Kidney (tissue), 14 donors: ENCODE data around the gene TCHP. TPM values are rescaled to one million over a fixed set of nuclear protein-coding genes. Genes with fewer than 3 reads are reported as not detected.

Source experiments
- DNase-seq, 5 donors: peaks; one replicate each; pipeline ENCODE4 v3.0.0-alpha.2; 2013 to 2020
- FAIRE-seq: peaks from 2 replicates; lab custom pipeline; 2012; peaks lifted over from hg19 to GRCh38; lab: Jason Lieb, UNC
- H3K27ac ChIP-seq, 2 donors: one replicate each; pipeline ENCODE4 v1.7.0; 2013; ENCODE audit warnings: low read depth in 2 of 2, low read length in 2 of 2, inconsistent platforms in 1 of 2
- H3K27me3 ChIP-seq: one replicate; pipeline ENCODE4 v1.7.1; 2013; ENCODE audit warnings: low read length, inconsistent platforms; ENCODE audit not compliant: control insufficient read depth, insufficient read depth
- H3K36me3 ChIP-seq, 3 donors: one replicate each; pipeline versions ENCODE4 v1.7.0 to v1.7.1; 2013; ENCODE audit warnings: low read length in 3 of 3, control low read depth in 1 of 3, inconsistent platforms in 1 of 3; ENCODE audit not compliant: insufficient read depth in 3 of 3, control insufficient read depth in 2 of 3
- H3K4me1 ChIP-seq, 3 donors: one replicate each; pipeline versions ENCODE4 v1.7.0 to v1.7.1; 2013; ENCODE audit warnings: low read length in 3 of 3, inconsistent platforms in 1 of 3, low read depth in 1 of 3; ENCODE audit not compliant: control insufficient read depth in 2 of 3, insufficient read depth in 2 of 3
- H3K4me3 ChIP-seq, 3 donors: one replicate each; pipeline versions ENCODE4 v1.7.0 to v1.8.1; 2013; ENCODE audit warnings: low read length in 3 of 3, control low read depth in 1 of 3, inconsistent platforms in 1 of 3
- H3K9ac ChIP-seq, 3 donors: one replicate each; pipeline versions ENCODE4 v1.7.0 to v1.7.1; 2013; ENCODE audit warnings: low read length in 3 of 3, control low read depth in 1 of 3, inconsistent platforms in 1 of 3
- H3K9me3 ChIP-seq, 3 donors: one replicate each; pipeline versions ENCODE4 v1.7.0 to v1.7.1; 2013; ENCODE audit warnings: low read length in 3 of 3, control low read depth in 1 of 3, inconsistent platforms in 1 of 3; ENCODE audit not compliant: control insufficient read depth in 2 of 3, insufficient read depth in 1 of 3
- CTCF ChIP-seq: IDR thresholded peaks from 3 replicates; pipeline ENCODE4 v1.5.1; 2012; ENCODE audit warnings: mild to moderate bottlenecking, moderate library complexity, borderline replicate concordance; ENCODE audit not compliant: insufficient read depth; ENCODE audit errors: extremely low read depth
- intact Hi-C: fragments of 100-400 bp; cut with DNase I; formaldehyde crosslinking; loops from one replicate; pipeline ENCODE4 v1.11.1; 2022
- polyA plus RNA-seq: library from polyadenylated mRNA; stranded (reverse); fragments of 350-450 nt; fragmentation: Illumina TruSeq; extraction: RNeasy Lipid Tissue Mini Kit (QIAGEN cat#74804); gene quantifications from one replicate; pipeline ENCODE4 v1.2.3, GENCODE V29; 2014; ENCODE audit warnings: low read depth, low replicate concordance; ENCODE audit not compliant: insufficient read depth
- total RNA-seq: library from RNA; stranded (reverse); fragmentation: NEBNext Ultra II Directional; extraction: Animal tissue kit (Norgen Biotek cat#: 25700); gene quantifications from one replicate; pipeline ENCODE4 v1.2.1, GENCODE V29; 2021
- donor health status: control.
- donor health status: control.
- donor health status: control.
- donor health status: control.
- donor health status: control.
- donor health status: DM: yes; HTN: yes; CAD: no.
- donor health status: Normal renal cell carcinoma (clear cell type).

The TCHP gene
- total and polyA plus RNA-seq, 2 donors from 2014 or later, result 6.0 to 16.2 TPM

- DNase-seq (no peak), FAIRE-seq (no peak)
- Histone ChIP-seq H3K9ac (no peak overlapping the region), H3K27me3 (no peaks in the 10 kb centered on the region), H3K9me3 (no peaks in the 10 kb centered on the region), H3K4me1 (peaks cover 4 to 37% (median 23%) of the 10 kb centered on the region in 3 donors), H3K36me3 (peaks cover 8 to 15% (median 14%) of the 10 kb centered on the region in 3 donors), H3K27ac (peak overlapping the region; percentile 49 to 91), H3K4me3 (no peak overlapping the region)
- intact Hi-C loops, result no loop called here
- TF ChIP-seq CTCF, result no peak
These were observed 52.2 kb downstream of the TCHP start for GRCh38 chr12:109952160-109952858.

- H3K36me3 ChIP-seq, result peaks cover 8 to 15% (median 14%) of the 10 kb centered on the region in 3 donors
- no peak overlapping the region for H3K9ac ChIP-seq
- no peak for TF ChIP-seq CTCF
- H3K4me1 ChIP-seq, result peaks cover 4 to 32% (median 23%) of the 10 kb centered on the region in 3 donors
- H3K27ac ChIP-seq, result no peak overlapping the region
- H3K4me3 ChIP-seq, result no peak overlapping the region
- no peaks in the 10 kb centered on the region for H3K27me3 ChIP-seq
- no peak for FAIRE-seq
- intact Hi-C loops, result no loop called here
- H3K9me3 ChIP-seq, result no peaks in the 10 kb centered on the region
- no peak for DNase-seq
These were observed 52.8 kb downstream of the TCHP start for GRCh38 chr12:109952873-109953272.

- Histone ChIP-seq H3K27ac (no peak overlapping the region), H3K4me3 (no peak overlapping the region), H3K9ac (no peak overlapping the region), H3K36me3 (peaks cover 8 to 15% (median 14%) of the 10 kb centered on the region in 3 donors), H3K4me1 (peaks cover 1 to 24% (median 19%) of the 10 kb centered on the region in 3 donors), H3K27me3 (no peaks in the 10 kb centered on the region), H3K9me3 (no peaks in the 10 kb centered on the region)
- TF ChIP-seq CTCF, result no peak
- FAIRE-seq (no peak), DNase-seq (no peak)
- intact Hi-C loops, result no loop called here
These were observed 53.6 kb downstream of the TCHP start for GRCh38 chr12:109953656-109954055.
